ENCODE results near the gene CARD9. TPM values are rescaled to one million over a fixed set of nuclear protein-coding genes. Genes with fewer than 3 reads are reported as not detected.

Gene CARD9
- total RNA-seq, 2 experiments from 2014 or later, result 0.92 to 1.7 TPM

DNA sequence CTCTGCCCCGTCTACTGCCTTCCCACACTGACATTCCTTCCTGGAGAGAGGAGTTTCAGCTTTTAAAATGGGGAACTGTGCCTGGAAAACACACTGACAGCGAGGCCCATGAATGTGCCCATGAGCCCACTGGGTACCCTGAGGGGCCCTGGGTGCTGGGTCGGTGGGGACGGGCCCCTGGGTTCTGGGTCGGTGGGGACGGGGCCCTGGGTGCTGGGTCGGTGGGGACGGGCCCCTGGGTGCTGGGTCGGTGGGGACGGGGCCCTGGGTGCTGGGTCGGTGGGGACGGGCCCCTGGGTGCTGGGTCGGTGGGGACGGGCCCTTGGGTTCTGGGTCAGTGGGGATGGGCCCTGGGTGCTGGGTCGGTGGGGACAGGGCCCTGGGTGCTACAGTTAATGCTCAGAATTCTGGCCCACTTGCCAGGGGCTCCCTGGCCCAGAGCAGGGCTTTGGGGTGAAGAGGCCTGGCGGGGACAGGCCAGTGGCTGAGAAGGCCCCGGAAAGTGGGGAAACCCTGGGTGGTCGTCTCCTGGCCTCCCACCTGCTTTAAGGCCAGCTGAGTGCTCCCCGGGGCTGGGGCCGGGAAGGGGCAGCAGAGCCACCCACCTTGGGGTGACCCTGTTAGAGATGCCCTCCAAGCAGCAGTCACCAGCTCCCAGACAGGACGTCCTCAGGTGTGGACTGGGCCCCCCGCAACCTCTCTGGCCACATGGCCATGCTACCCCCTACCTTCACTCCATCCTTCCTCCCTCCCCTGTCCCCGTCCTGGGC lies 43.6 kb downstream of the CARD9 start:
- Histone ChIP-seq H4K20me1 (ENCODE audit: insufficient read depth, low read length) (no peaks in the 10 kb centered on the region), H3K27ac (ENCODE audit: low read depth, low read length, poor library complexity, severe bottlenecking) (no peak overlapping the region), H3K4me1 (ENCODE audit: insufficient read depth, low read length, poor library complexity, severe bottlenecking) (no peaks in the 10 kb centered on the region), H2AFZ (ENCODE audit: low read length) (no peak overlapping the region), H3K36me3 (ENCODE audit: insufficient read depth, low read length) (no peaks in the 10 kb centered on the region), H3K4me3 (ENCODE audit: low read depth, low read length, poor library complexity, severe bottlenecking) (no peak overlapping the region), H3K4me2 (ENCODE audit: low read length) (no peak overlapping the region), H3K9me2 (ENCODE audit: insufficient read depth, low read length) (no peaks in the 10 kb centered on the region), H3K79me2 (ENCODE audit: insufficient read depth, low read depth, low read length) (no peaks in the 10 kb centered on the region), H3K9me3 (ENCODE audit: low read length) (no peaks in the 10 kb centered on the region)
- no TSS peak for BruUV-seq (replicated peaks)
- TF ChIP-seq CTCF (conservative IDR thresholded peaks at IDR 0.05; ENCODE audit: low read length) (no peak), EZH2phosphoT487 (IDR thresholded peaks at IDR 0.05; ENCODE audit: borderline replicate concordance, low read depth, low read length) (no peak)
- DNase-seq (ENCODE audit: low spot score), result no peak
- intact Hi-C loops (cut with micrococcal nuclease; ENCODE audit: unreplicated experiment), result no loop called here
- CTCF ChIA-PET (ENCODE audit: unreplicated experiment), result no interaction called here
- POLR2A ChIA-PET, result no interaction called here

GRCh38 chr9:136329211-136329627 lies 44.2 kb downstream of the CARD9 start:
- Histone ChIP-seq H3K9me3 (ENCODE audit: low read length) (no peaks in the 10 kb centered on the region), H2AFZ (ENCODE audit: low read length) (no peak overlapping the region), H3K9me2 (ENCODE audit: insufficient read depth, low read length) (no peaks in the 10 kb centered on the region), H3K4me1 (ENCODE audit: insufficient read depth, low read length, poor library complexity, severe bottlenecking) (no peaks in the 10 kb centered on the region), H4K20me1 (ENCODE audit: insufficient read depth, low read length) (no peaks in the 10 kb centered on the region), H3K79me2 (ENCODE audit: insufficient read depth, low read depth, low read length) (no peaks in the 10 kb centered on the region), H3K4me2 (ENCODE audit: low read length) (no peak overlapping the region), H3K36me3 (ENCODE audit: insufficient read depth, low read length) (no peaks in the 10 kb centered on the region), H3K4me3 (ENCODE audit: low read depth, low read length, poor library complexity, severe bottlenecking) (no peak overlapping the region), H3K27ac (ENCODE audit: low read depth, low read length, poor library complexity, severe bottlenecking) (no peak overlapping the region)
- ChIA-PET CTCF (ENCODE audit: unreplicated experiment) (no interaction called here), POLR2A (no interaction called here)
- TF ChIP-seq CTCF (conservative IDR thresholded peaks at IDR 0.05; ENCODE audit: low read length), result no peak
- TF ChIP-seq EZH2phosphoT487 (IDR thresholded peaks at IDR 0.05; ENCODE audit: borderline replicate concordance, low read depth, low read length), result no peak
- no peak for DNase-seq (ENCODE audit: low spot score)
- intact Hi-C loops (cut with micrococcal nuclease; ENCODE audit: unreplicated experiment), result no loop called here
- no TSS peak for BruUV-seq (replicated peaks)

GRCh38 chr9:136328622-136329041 lies 44.8 kb downstream of the CARD9 start:
- Histone ChIP-seq H3K9me2 (ENCODE audit: insufficient read depth, low read length) (no peaks in the 10 kb centered on the region), H2AFZ (ENCODE audit: low read length) (no peak overlapping the region), H3K4me1 (ENCODE audit: insufficient read depth, low read length, poor library complexity, severe bottlenecking) (no peaks in the 10 kb centered on the region), H3K79me2 (ENCODE audit: insufficient read depth, low read depth, low read length) (no peaks in the 10 kb centered on the region), H3K4me3 (ENCODE audit: low read depth, low read length, poor library complexity, severe bottlenecking) (no peak overlapping the region), H3K36me3 (ENCODE audit: insufficient read depth, low read length) (no peaks in the 10 kb centered on the region), H3K27ac (ENCODE audit: low read depth, low read length, poor library complexity, severe bottlenecking) (no peak overlapping the region), H3K4me2 (ENCODE audit: low read length) (no peak overlapping the region), H3K9me3 (ENCODE audit: low read length) (no peaks in the 10 kb centered on the region), H4K20me1 (ENCODE audit: insufficient read depth, low read length) (no peaks in the 10 kb centered on the region)
- DNase-seq (ENCODE audit: low spot score), result no peak
- BruUV-seq (replicated peaks), result no TSS peak
- intact Hi-C loops (cut with micrococcal nuclease; ENCODE audit: unreplicated experiment), result no loop called here
- ChIA-PET POLR2A (no interaction called here), CTCF (ENCODE audit: unreplicated experiment) (interaction anchor here (0.6 kb wide), 1 partner anchor 1318 kb away, joined by 4 read pairs; no protein-coding TSS in a partner anchor)
- TF ChIP-seq CTCF (conservative IDR thresholded peaks at IDR 0.05; ENCODE audit: low read length) (no peak), EZH2phosphoT487 (IDR thresholded peaks at IDR 0.05; ENCODE audit: borderline replicate concordance, low read depth, low read length) (no peak)

Measured in OCI-LY7 (cell line).